Measurements from ENCODE around the gene SMG9. TPM values are rescaled to one million over a fixed set of nuclear protein-coding genes. Genes with fewer than 3 reads are reported as not detected.
"Not testable (repeated sequence)": the region's sequence is repeated elsewhere in the genome, so short reads cannot be mapped to it uniquely, and the experiment has no call there.

SMG9 gene
- total RNA-seq, 4 donors from 2014 or later, result 7.5 to 25.6 (median 22.3) TPM

DNA sequence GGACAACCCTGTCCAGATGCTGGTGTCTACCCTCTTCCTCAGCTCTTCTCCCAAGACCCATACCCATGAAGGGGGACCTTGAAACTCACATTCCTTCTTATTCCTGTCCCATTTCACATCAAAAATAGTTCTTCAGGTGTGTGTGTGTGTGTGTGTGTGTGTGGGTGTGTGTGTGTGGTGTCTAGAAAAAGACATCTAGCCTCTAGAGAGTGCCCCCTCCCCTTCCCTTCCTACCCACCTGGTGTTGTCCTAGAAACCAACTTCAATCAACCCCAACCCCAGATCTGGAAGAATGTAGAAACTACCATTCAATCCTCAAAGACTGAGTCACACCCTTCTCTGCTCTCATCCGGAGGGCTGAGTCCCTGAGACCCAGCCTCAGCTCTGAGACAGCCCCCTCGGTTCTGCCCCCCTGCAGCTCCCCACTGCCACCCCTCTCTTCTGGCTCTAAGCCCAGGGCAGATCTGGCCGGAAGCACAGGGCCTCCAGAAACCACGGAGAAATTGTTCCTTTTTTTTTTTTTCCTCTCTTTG, 22.5 kb upstream of the SMG9 start:
- 9% methylated on average over 4 of the region's 4 CpGs for WGBS
- Histone ChIP-seq H3K9me3 (no peaks in the 10 kb centered on the region), H3K36me3 (no peaks in the 10 kb centered on the region), H3K4me3 (no peak overlapping the region), H3K4me1 (peaks cover 12 to 52% (median 43%) of the 10 kb centered on the region in 4 donors), H3K27me3 (peaks cover 0 to 69% (median 6%) of the 10 kb centered on the region in 4 donors), H3K27ac (replicated peaks in 1 of 4) (peak overlapping the region in 1 of 4 donors; percentile 48)
- DNase-seq (ENCODE audit: extremely low spot score), result no peak
- intact Hi-C loops (cut with DNase I), result no loop called here
- TF ChIP-seq POLR2A (IDR thresholded peaks at IDR 0.05; ENCODE audit: low read depth) (no peak), EP300 (IDR thresholded peaks at IDR 0.05) (no peak), POLR2AphosphoS5 (IDR thresholded peaks at IDR 0.05) (no peak)
- TF ChIP-seq, protein P1, sequence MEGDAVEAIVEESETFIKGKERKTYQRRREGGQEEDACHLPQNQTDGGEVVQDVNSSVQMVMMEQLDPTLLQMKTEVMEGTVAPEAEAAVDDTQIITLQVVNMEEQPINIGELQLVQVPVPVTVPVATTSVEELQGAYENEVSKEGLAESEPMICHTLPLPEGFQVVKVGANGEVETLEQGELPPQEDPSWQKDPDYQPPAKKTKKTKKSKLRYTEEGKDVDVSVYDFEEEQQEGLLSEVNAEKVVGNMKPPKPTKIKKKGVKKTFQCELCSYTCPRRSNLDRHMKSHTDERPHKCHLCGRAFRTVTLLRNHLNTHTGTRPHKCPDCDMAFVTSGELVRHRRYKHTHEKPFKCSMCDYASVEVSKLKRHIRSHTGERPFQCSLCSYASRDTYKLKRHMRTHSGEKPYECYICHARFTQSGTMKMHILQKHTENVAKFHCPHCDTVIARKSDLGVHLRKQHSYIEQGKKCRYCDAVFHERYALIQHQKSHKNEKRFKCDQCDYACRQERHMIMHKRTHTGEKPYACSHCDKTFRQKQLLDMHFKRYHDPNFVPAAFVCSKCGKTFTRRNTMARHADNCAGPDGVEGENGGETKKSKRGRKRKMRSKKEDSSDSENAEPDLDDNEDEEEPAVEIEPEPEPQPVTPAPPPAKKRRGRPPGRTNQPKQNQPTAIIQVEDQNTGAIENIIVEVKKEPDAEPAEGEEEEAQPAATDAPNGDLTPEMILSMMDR (IDR thresholded peaks at IDR 0.05), result no peak

DNA sequence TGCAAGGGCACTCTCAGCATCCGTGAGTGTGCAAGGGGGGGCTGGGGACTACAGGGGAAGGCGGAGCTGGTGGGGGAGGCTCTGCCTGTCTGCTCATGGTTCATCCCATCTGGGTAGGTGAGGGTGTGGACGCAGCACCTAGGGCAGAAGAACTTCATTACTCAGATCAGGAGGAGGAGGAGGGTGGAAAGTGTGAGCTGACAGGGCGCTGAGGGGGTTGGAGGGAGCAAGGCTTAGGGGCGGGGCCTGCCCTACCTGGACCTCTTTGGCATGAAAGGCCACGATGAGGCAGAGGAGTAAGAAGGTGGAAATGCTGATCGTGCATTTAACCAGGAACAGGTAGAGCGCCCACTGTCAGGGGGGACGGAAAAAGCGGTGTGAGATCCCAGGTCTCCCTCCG, 21.5 kb upstream of the SMG9 start:
- DNase-seq (ENCODE audit: extremely low spot score), result no peak
- no peak overlapping the region for H3K27ac ChIP-seq (replicated peaks in 1 of 4)
- no peak for TF ChIP-seq EP300 (IDR thresholded peaks at IDR 0.05)
- no peak for TF ChIP-seq POLR2AphosphoS5 (IDR thresholded peaks at IDR 0.05)
- TF ChIP-seq, protein P1 (IDR thresholded peaks at IDR 0.05), result no peak
- TF ChIP-seq POLR2A (IDR thresholded peaks at IDR 0.05; ENCODE audit: low read depth), result no peak
- no peaks in the 10 kb centered on the region for H3K36me3 ChIP-seq
- no peaks in the 10 kb centered on the region for H3K9me3 ChIP-seq
- H3K4me1 ChIP-seq, result peaks cover 12 to 52% (median 43%) of the 10 kb centered on the region in 4 donors
- 68% methylated on average over 11 of the region's 11 CpGs for WGBS
- H3K4me3 ChIP-seq, result no peak overlapping the region
- intact Hi-C loops (cut with DNase I), result no loop called here
- peaks cover 0 to 59% (median 6%) of the 10 kb centered on the region in 4 donors for H3K27me3 ChIP-seq

DNA sequence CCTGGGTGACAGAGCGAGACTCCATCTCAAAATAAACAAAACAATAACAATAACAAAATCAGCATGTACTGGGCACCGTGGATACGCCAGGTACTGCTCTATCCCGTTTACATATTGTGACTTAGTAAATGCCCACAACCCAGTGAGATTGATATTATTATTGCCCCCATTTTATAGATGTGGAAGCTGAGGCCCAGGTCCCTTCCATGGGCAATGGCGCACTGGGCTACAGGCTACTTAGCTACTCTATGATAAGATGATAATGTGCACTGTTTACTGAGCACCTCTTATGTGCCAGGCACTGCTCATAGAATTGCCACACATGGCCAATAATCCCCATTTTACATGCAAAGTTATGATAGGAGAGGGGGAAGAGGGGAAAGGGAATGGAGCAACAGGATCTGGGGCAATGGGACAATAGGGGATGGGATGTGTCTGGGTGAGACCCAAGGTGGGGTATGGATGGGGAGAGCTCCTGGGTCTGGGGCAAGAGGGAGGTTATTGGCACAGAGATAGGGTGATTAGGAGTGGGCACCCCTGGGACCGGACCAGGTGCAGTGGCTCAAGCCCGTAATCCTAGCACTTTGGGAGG, 20.6 kb upstream of the SMG9 start:
- no peaks in the 10 kb centered on the region for H3K36me3 ChIP-seq
- no peak overlapping the region for H3K27ac ChIP-seq (replicated peaks in 1 of 4)
- no peaks in the 10 kb centered on the region for H3K9me3 ChIP-seq
- TF ChIP-seq, protein P1 (IDR thresholded peaks at IDR 0.05), result no peak
- TF ChIP-seq EP300 (IDR thresholded peaks at IDR 0.05) (no peak), POLR2A (IDR thresholded peaks at IDR 0.05; ENCODE audit: low read depth) (no peak), POLR2AphosphoS5 (IDR thresholded peaks at IDR 0.05) (no peak)
- peaks cover 0 to 51% (median 6%) of the 10 kb centered on the region in 4 donors for H3K27me3 ChIP-seq
- intact Hi-C loops (cut with DNase I), result no loop called here
- H3K4me1 ChIP-seq, result peaks cover 12 to 45% (median 41%) of the 10 kb centered on the region in 4 donors
- no peak overlapping the region for H3K4me3 ChIP-seq
- 89% methylated on average over 7 of the region's 7 CpGs for WGBS
- no peak for DNase-seq (ENCODE audit: extremely low spot score)

DNA sequence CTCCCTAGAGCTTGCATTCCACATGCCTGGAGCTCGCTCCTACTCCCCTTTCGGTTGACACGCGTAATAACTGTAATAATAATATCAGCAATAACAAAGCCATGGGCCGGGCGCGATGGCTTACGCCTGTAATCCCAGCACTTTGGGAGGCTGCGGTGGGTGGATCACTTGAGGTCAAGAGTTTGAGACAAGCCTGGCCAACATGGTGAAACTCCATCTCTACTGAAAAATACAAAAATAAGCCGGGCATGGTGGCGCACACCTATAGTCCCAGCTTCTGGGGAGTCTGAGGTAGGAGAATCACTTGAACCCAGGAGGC, 20.1 kb upstream of the SMG9 start:
- DNase-seq (ENCODE audit: extremely low spot score); H3K9me3 ChIP-seq; H3K36me3 ChIP-seq; intact Hi-C loops (cut with DNase I): not testable (repeated sequence)
- Histone ChIP-seq H3K4me1 (peaks cover 12 to 45% (median 40%) of the 10 kb centered on the region in 4 donors), H3K27me3 (peaks cover 0 to 46% (median 6%) of the 10 kb centered on the region in 4 donors), H3K4me3 (peak overlapping the region; percentile 41 to 51 (median 44)), H3K27ac (replicated peaks in 1 of 4) (peak overlapping the region in 1 of 4 donors; percentile 16)
- 57% methylated on average over 8 of the region's 11 CpGs for WGBS

DNA sequence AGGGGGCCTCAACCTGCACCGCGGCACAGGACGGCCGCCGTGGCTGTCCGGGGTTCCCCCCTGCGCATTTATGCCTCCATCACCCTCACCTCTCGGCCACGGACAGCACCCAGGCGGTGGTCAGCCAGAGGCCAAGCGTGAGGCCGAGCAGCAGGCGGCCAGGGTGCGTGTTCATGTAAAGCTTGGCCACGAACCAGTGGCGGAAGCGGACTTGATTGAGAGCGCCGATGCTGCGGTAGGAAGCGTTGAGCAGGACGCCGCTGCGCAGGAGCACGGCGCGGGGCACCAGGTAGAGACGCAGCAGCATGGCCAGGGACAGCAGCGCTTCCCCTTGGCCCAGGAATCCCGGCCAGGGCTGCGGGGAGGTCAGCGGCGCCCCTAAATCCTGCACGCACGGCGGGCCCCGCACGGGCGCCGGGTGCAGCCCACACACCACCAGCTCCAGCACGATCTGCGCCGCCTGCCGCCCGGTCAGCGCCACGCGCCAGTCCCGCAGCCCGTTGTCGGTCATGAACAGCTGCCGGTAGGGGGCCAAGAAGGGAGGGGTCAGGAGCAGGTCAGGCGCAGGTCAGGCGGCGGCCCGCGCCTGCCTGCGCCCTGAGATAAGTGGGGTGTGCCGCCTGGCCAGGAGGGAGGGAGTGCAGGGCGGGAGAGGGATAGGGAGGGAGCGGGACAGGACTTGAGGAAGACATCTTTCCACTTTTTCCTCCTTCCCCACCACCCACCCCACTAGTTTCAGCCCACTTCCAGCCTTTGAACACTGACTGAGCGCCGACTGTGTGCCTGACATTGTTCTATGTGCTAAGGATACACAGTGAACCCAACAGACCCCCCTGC, 19.6 kb upstream of the SMG9 start:
- WGBS, result 4% methylated on average over 23 of the region's 63 CpGs
- Histone ChIP-seq H3K27me3 (peaks cover 0 to 40% (median 6%) of the 10 kb centered on the region in 4 donors), H3K36me3 (no peaks in the 10 kb centered on the region), H3K4me3 (peak overlapping the region; percentile 41 to 51 (median 44)), H3K9me3 (no peaks in the 10 kb centered on the region), H3K4me1 (peaks cover 12 to 43% (median 35%) of the 10 kb centered on the region in 4 donors), H3K27ac (replicated peaks in 1 of 4) (peak overlapping the region in 1 of 4 donors; percentile 16)
- TF ChIP-seq, protein P1 (IDR thresholded peaks at IDR 0.05), result peak; percentile 38 to 68 (median 45)
- TF ChIP-seq POLR2AphosphoS5 (IDR thresholded peaks at IDR 0.05) (peak in 1 of 2 donors; percentile 9), EP300 (IDR thresholded peaks at IDR 0.05) (no peak), POLR2A (IDR thresholded peaks at IDR 0.05; ENCODE audit: low read depth) (no peak)
- DNase-seq (ENCODE audit: extremely low spot score), result no peak
- intact Hi-C loops (cut with DNase I), result no loop called here
